Breast epithelium (tissue), 4 donors: ENCODE measurements around the gene MACROH2A1. TPM values are rescaled to one million over a fixed set of nuclear protein-coding genes. Genes with fewer than 3 reads are reported as not detected.

Experiments used
- DNase-seq, 2 donors: peaks; one replicate each; pipeline ENCODE4 v3.0.0-alpha.2; 2019; ENCODE audit warnings: low spot score in 2 of 2
- H3K27ac ChIP-seq, 2 donors: fragments of 200-600 bp; sonication (generic) in 1 of 2; one replicate each; pipeline ENCODE4 v1.5.1; 2016 to 2019; ENCODE audit warnings: mild to moderate bottlenecking in 1 of 2
- H3K27me3 ChIP-seq, 2 donors: fragments of 200-600 bp; sonication (generic) in 1 of 2; one replicate each; pipeline versions ENCODE4 v1.5.1 to v1.6.0; 2017 to 2019; ENCODE audit warnings: control low read depth in 1 of 2, mild to moderate bottlenecking in 1 of 2
- H3K36me3 ChIP-seq: fragments of 200-600 bp; one replicate; pipeline ENCODE4 v1.5.1; 2019
- H3K4me1 ChIP-seq, 2 donors: fragments of 200-600 bp; sonication (generic); one replicate each; pipeline ENCODE4 v1.5.1; 2016 to 2019; ENCODE audit warnings: control low read depth in 1 of 2
- H3K4me3 ChIP-seq, 3 donors: fragments of 200-600 bp; sonication (generic); 1 replicate in 2 of 3; 2 replicates in 1 of 3; pipeline ENCODE4 v1.5.1; 2016 to 2019; ENCODE audit warnings: mild to moderate bottlenecking in 3 of 3, moderate library complexity in 2 of 3
- H3K9me3 ChIP-seq, 2 donors: fragments of 200-600 bp; sonication (generic) in 1 of 2; one replicate each; pipeline ENCODE4 v1.5.1; 2016 to 2019; ENCODE audit warnings: control low read depth in 1 of 2
- CTCF ChIP-seq, 3 donors: fragments of 450-650 bp; IDR thresholded peaks; one replicate each; pipeline ENCODE4 v1.5.1; 2016 to 2017; ENCODE audit warnings: antibody characterized with exemption in 3 of 3, mild to moderate bottlenecking in 3 of 3, moderate library complexity in 3 of 3
- POLR2A ChIP-seq: fragments of 450-650 bp; IDR thresholded peaks from one replicate; pipeline ENCODE4 v1.6.1; 2016; ENCODE audit warnings: antibody characterized with exemption, mild to moderate bottlenecking, moderate library complexity
- POLR2AphosphoS5 ChIP-seq, 3 donors: sonication (generic); formaldehyde crosslinking; IDR thresholded peaks; one replicate each; pipeline ENCODE4 v1.6.1; 2017; ENCODE audit warnings: antibody characterized with exemption in 3 of 3
- intact Hi-C: fragments of 100-400 bp; cut with DNase I; formaldehyde crosslinking; loops from one replicate; pipeline ENCODE4 v1.15.1; 2023; ENCODE audit warnings: low total_unique reads
- total RNA-seq, 3 donors: library from RNA; depleted of rRNA; stranded (reverse); fragments of >200 nt; gene quantifications; one replicate each; pipeline ENCODE4 v1.1.0, GENCODE V29; 2016

The MACROH2A1 gene
- total RNA-seq, 3 donors from 2014 or later: 255 to 293 (median 272) TPM

GRCh38 chr5:135436951-135437418 is 38.0 kb upstream of the MACROH2A1 start:
- no peak for TF ChIP-seq CTCF (IDR thresholded peaks at IDR 0.05)
- TF ChIP-seq POLR2A: no peak
- TF ChIP-seq POLR2AphosphoS5 (IDR thresholded peaks at IDR 0.05): no peak
- H3K4me3 ChIP-seq: no peak overlapping the region
- no peak overlapping the region for H3K27ac ChIP-seq
- no peaks in the 10 kb centered on the region for H3K36me3 ChIP-seq
- peaks cover 0 to 7% of the 10 kb centered on the region in 2 donors for H3K27me3 ChIP-seq
- H3K4me1 ChIP-seq: no peaks in the 10 kb centered on the region
- DNase-seq: no peak
- H3K9me3 ChIP-seq: no peaks in the 10 kb centered on the region
- intact Hi-C loops: loop anchor here (5.0 kb wide), 1 partner anchor 1015 kb away; no protein-coding TSS in a partner anchor

DNA sequence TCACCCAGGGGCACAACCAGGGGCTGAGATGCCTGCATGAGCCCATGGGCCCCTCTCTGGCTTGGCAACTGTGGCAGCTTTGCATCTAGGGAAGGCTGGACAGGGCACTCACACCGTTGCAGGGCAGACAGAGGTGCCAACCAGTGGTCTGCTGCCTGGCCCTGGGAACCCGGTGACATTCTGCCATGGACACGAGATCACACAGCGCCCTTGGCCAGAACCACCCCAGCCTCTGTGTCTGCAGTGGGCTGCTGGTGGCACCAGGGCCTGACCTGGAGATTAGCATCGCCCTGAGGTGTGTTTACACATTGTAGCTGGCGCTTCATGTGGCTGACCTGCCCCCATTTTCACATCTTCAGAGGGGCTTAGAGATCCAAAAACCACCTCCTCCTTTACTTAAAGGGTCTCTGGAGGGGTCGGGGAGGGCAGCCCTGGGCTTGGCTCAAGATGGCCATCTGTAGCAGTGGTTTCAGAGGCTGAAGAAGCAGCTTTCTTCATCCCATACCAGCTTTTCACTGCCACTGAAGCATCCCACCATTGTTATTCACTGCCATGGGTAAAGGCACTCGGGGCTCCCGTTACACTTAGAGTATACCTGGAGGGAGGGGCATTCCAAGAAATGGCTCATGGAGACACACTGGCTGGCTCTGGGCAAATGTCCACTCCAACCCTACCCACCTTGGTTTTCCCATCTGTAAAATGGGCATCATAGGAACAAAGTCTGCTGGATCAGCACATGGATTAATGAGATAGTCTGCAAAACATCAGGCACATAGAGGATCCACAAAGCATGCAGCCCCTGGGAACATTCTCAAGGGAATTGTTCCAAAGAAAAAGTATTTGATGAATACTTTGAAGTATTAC is 36.7 kb upstream of the MACROH2A1 start:
- no peak overlapping the region for H3K4me3 ChIP-seq
- no peaks in the 10 kb centered on the region for H3K9me3 ChIP-seq
- no peaks in the 10 kb centered on the region for H3K36me3 ChIP-seq
- H3K27ac ChIP-seq: no peak overlapping the region
- no peak for TF ChIP-seq POLR2AphosphoS5 (IDR thresholded peaks at IDR 0.05)
- TF ChIP-seq POLR2A: no peak
- no peak for TF ChIP-seq CTCF (IDR thresholded peaks at IDR 0.05)
- H3K4me1 ChIP-seq: no peaks in the 10 kb centered on the region
- intact Hi-C loops: loop anchor here (5.0 kb wide), 1 partner anchor 1017 kb away; no protein-coding TSS in a partner anchor
- DNase-seq: no peak
- peaks cover 0 to 7% of the 10 kb centered on the region in 2 donors for H3K27me3 ChIP-seq

- intact Hi-C loops: loop anchor here (5.0 kb wide), 1 partner anchor 1017 kb away; no protein-coding TSS in a partner anchor
- Histone ChIP-seq H3K36me3 (no peaks in the 10 kb centered on the region), H3K27ac (no peak overlapping the region), H3K4me1 (no peaks in the 10 kb centered on the region), H3K4me3 (no peak overlapping the region), H3K27me3 (peaks cover 0 to 7% of the 10 kb centered on the region in 2 donors), H3K9me3 (no peaks in the 10 kb centered on the region)
- no peak for TF ChIP-seq CTCF (IDR thresholded peaks at IDR 0.05)
- no peak for TF ChIP-seq POLR2AphosphoS5 (IDR thresholded peaks at IDR 0.05)
- no peak for TF ChIP-seq POLR2A
- DNase-seq: no peak
Measured at GRCh38 chr5:135434591-135435466, 35.8 kb upstream of the MACROH2A1 start.

DNA sequence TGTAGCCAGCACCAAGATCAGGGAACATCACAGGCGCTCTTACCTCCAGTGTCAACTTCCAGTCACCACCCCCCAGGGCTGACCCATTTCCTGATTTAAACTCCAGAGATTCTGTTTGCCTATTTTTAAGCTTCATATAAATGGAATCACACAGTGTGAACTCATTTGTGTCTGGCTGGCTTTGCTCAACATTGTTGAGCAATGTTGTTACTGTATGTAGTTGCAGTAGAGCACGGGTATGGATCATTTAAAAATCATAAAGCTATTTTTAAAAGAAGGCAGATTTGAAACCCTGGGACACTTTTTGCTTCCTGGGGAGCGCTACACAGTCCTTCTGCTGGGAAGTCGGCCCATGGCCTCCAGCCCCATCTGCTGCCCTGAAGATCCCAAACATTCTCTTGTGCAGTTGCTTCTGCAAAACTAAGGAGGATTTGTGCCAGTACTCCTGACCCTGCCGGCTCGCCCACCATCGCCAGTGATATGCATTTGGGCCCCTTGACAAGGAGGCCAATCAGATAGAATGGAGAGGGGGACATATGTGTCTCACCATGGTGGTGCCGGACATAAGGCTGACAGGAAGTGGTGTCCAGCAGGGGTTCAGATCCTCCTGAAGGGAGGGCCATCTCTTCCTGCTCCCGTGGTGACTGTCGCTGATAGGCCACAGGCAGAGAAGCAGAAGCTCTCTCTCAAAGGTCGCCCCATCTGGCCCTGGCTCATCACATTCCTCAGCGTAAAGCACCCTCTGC is 34.8 kb upstream of the MACROH2A1 start:
- H3K9me3 ChIP-seq: peaks cover under 1% of the 10 kb centered on the region in 2 donors
- DNase-seq: no peak
- TF ChIP-seq POLR2AphosphoS5 (IDR thresholded peaks at IDR 0.05): no peak
- no peak for TF ChIP-seq CTCF (IDR thresholded peaks at IDR 0.05)
- TF ChIP-seq POLR2A: no peak
- no peak overlapping the region for H3K27ac ChIP-seq
- H3K27me3 ChIP-seq: peaks cover 0 to 7% of the 10 kb centered on the region in 2 donors
- H3K4me1 ChIP-seq: no peaks in the 10 kb centered on the region
- intact Hi-C loops: no loop called here
- H3K4me3 ChIP-seq: no peak overlapping the region
- no peaks in the 10 kb centered on the region for H3K36me3 ChIP-seq
